GM23248 (cell line): Measurements from ENCODE around the gene MXD1. TPM values are rescaled to one million over a fixed set of nuclear protein-coding genes. Genes with fewer than 3 reads are reported as not detected.

Experiments
- DNase-seq: peaks from one replicate; pipeline ENCODE4 v3.0.0-alpha.2; 2015
- H2AFZ ChIP-seq: fragments of 200-600 bp; sonication (generic); 2 replicates; pipeline ENCODE4 v1.6.1; 2016; ENCODE audit warnings: antibody characterized with exemption
- H3F3A ChIP-seq: fragments of 200-600 bp; sonication (generic); 2 replicates; pipeline ENCODE4 v1.6.1; 2016; ENCODE audit warnings: mild to moderate bottlenecking, antibody characterized with exemption, mixed run types; ENCODE audit not compliant: insufficient read depth
- H3K27ac ChIP-seq: fragments of 200-600 bp; sonication (generic); 2 replicates; pipeline ENCODE4 v1.5.1; 2016; ENCODE audit warnings: mild to moderate bottlenecking
- H3K27me3 ChIP-seq: fragments of 200-600 bp; sonication (generic); replicated peaks from 2 replicates; pipeline ENCODE4 v1.6.1; 2016; ENCODE audit warnings: mild to moderate bottlenecking; ENCODE audit not compliant: insufficient read depth
- H3K36me3 ChIP-seq: fragments of 200-600 bp; sonication (generic); 2 replicates; pipeline ENCODE4 v1.6.1; 2016; ENCODE audit warnings: low read depth, mild to moderate bottlenecking
- H3K4me1 ChIP-seq: fragments of 200-600 bp; sonication (generic); 2 replicates; pipeline ENCODE4 v1.6.1; 2016; ENCODE audit warnings: mild to moderate bottlenecking; ENCODE audit not compliant: insufficient read depth
- H3K4me2 ChIP-seq: fragments of 200-600 bp; sonication (generic); one replicate; pipeline ENCODE4 v1.6.1; 2016; ENCODE audit warnings: mild to moderate bottlenecking; ENCODE audit not compliant: unreplicated experiment
- H3K4me3 ChIP-seq: fragments of 200-600 bp; sonication (generic); 2 replicates; pipeline ENCODE4 v1.5.1; 2016; ENCODE audit warnings: mild to moderate bottlenecking
- H3K79me2 ChIP-seq: fragments of 200-600 bp; sonication (generic); 2 replicates; pipeline ENCODE4 v1.6.1; 2016; ENCODE audit warnings: mild to moderate bottlenecking; ENCODE audit not compliant: insufficient read depth
- H3K9ac ChIP-seq: fragments of 200-600 bp; sonication (generic); 2 replicates; pipeline ENCODE4 v1.6.1; 2016; ENCODE audit warnings: mild to moderate bottlenecking
- H3K9me2 ChIP-seq: fragments of 200-600 bp; sonication (generic); 2 replicates; pipeline ENCODE4 v1.6.1; 2016; ENCODE audit warnings: mixed run types, mild to moderate bottlenecking, moderate library complexity; ENCODE audit not compliant: insufficient read depth
- H3K9me3 ChIP-seq: fragments of 200-600 bp; sonication (generic); one replicate; pipeline ENCODE4 v1.6.1; 2017; ENCODE audit warnings: low read depth
- H4K20me1 ChIP-seq: fragments of 200-600 bp; sonication (generic); 2 replicates; pipeline ENCODE4 v1.6.0; 2016; ENCODE audit not compliant: insufficient read depth
- EZH2 ChIP-seq: fragments of 200-600 bp; sonication (generic); IDR thresholded peaks from 2 replicates; pipeline ENCODE4 v1.6.1; 2018; ENCODE audit warnings: antibody characterized with exemption, mild to moderate bottlenecking; ENCODE audit not compliant: insufficient read depth, poor library complexity, severe bottlenecking
- EZH2phosphoT487 ChIP-seq: fragments of 200-600 bp; sonication (generic); IDR thresholded peaks from 2 replicates; pipeline ENCODE4 v1.6.1; 2018; ENCODE audit warnings: antibody characterized with exemption, moderate library complexity, mild to moderate bottlenecking, low read depth; ENCODE audit not compliant: insufficient read depth
- WGBS, 2 experiments: methylation state at CpG; one replicate each; pipeline ENCODE4 v1.1.6; 2015 to 2017; ENCODE audit warnings: low lambda C conversion rate in 2 of 2, low coverage in 1 of 2; ENCODE audit errors: missing lambda C conversion rate in 2 of 2; 5-methylcytosine and 5-hydroxymethylcytosine counted together
- in situ Hi-C: fragments of 300-500 bp; cut with MboI; formaldehyde crosslinking; loops from 2 replicates; pipeline ENCODE4 v1.15.0; 2020
- polyA plus RNA-seq: library from polyadenylated mRNA; unstranded; fragments of >200 nt; fragmentation: Nextera tagmentation; extraction: Ambion mirVana; gene quantifications from 2 replicates; pipeline ENCODE4 v1.2.1, GENCODE V29; 2016
- small RNA-seq: library from RNA; depleted of rRNA; stranded (forward); fragments of <200 nt; gene quantifications from one replicate; pipeline ENCODE3, GENCODE V24; 2014; ENCODE audit warnings: low read depth, low replicate concordance
- total RNA-seq: library from RNA; depleted of rRNA; stranded (reverse); fragments of >200 nt; shearing (Covaris generic); gene quantifications from 2 replicates; pipeline ENCODE4 v1.2.3, GENCODE V29; 2014; rRNA removed

The MXD1 gene
- total and polyA plus RNA-seq, 2 experiments from 2014 or later, result 4.4 to 7.6 TPM

DNA sequence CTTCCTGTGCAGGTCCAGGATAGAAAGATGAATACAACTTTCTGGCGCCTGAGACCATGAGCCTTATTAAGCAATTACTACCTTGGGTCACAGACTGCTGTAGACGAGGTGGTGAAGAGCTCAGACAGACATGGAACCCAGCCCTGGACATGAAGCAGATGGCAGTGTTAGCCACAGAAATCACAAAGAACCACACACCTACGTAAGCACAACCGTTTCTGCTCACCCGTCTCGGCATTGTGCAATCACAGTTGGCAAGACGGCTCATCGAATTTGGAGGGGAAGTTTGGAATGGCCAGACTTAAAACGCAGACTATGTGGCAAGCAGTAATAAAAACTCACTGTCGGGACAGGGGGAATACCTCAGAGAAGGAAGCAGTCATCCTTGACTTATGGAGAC, 70.8 kb downstream of the MXD1 start:
- no peak for DNase-seq
- Histone ChIP-seq H3K9me3 (no peaks in the 10 kb centered on the region), H3K27me3 (no peaks in the 10 kb centered on the region), H2AFZ (no peak overlapping the region), H3K4me2 (no peak overlapping the region), H3K4me1 (no peaks in the 10 kb centered on the region), H3K79me2 (no peaks in the 10 kb centered on the region), H4K20me1 (no peaks in the 10 kb centered on the region), H3K36me3 (no peaks in the 10 kb centered on the region), H3K4me3 (no peak overlapping the region), H3K9me2 (no peaks in the 10 kb centered on the region), H3K9ac (no peak overlapping the region), H3K27ac (no peak overlapping the region), H3F3A (no peaks in the 10 kb centered on the region)
- TF ChIP-seq EZH2, result no peak
- in situ Hi-C loops, result no loop called here
- WGBS, 2 experiments, result 81 to 84% methylated on average over 10 of the region's 10 CpGs

DNA sequence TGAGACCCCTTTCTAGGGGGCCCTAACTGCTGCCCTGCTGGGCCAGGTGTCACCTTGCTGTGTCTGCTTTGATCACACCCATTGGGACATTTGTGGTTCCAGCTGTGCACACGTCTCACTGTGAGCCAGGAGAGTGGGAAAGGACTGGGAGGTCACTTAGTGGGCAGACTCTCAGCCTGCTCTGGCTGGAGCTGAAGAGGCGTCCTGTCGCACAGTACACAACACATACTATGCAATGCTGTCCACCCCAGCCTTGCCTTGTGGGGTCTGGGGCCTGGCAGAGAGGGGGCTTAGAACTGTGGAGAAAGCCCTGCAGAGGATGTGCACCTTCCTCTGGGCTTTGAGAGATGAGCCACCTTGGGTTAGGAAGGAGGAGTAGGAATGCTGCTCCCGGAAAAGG, 71.8 kb downstream of the MXD1 start:
- no peaks in the 10 kb centered on the region for H3F3A ChIP-seq
- H3K9me2 ChIP-seq, result no peaks in the 10 kb centered on the region
- no peaks in the 10 kb centered on the region for H3K36me3 ChIP-seq
- no peaks in the 10 kb centered on the region for H3K9me3 ChIP-seq
- no peak for DNase-seq
- in situ Hi-C loops, result no loop called here
- no peak overlapping the region for H2AFZ ChIP-seq
- no peaks in the 10 kb centered on the region for H3K27me3 ChIP-seq
- H3K4me1 ChIP-seq, result no peaks in the 10 kb centered on the region
- no peak overlapping the region for H3K4me3 ChIP-seq
- no peaks in the 10 kb centered on the region for H4K20me1 ChIP-seq
- no peak overlapping the region for H3K4me2 ChIP-seq
- H3K9ac ChIP-seq, result no peak overlapping the region
- TF ChIP-seq EZH2phosphoT487 (no peak), EZH2 (no peak)
- H3K79me2 ChIP-seq, result no peaks in the 10 kb centered on the region
- no peak overlapping the region for H3K27ac ChIP-seq
- 80 to 87% methylated on average over 4 of the region's 4 CpGs for WGBS, 2 experiments

DNA sequence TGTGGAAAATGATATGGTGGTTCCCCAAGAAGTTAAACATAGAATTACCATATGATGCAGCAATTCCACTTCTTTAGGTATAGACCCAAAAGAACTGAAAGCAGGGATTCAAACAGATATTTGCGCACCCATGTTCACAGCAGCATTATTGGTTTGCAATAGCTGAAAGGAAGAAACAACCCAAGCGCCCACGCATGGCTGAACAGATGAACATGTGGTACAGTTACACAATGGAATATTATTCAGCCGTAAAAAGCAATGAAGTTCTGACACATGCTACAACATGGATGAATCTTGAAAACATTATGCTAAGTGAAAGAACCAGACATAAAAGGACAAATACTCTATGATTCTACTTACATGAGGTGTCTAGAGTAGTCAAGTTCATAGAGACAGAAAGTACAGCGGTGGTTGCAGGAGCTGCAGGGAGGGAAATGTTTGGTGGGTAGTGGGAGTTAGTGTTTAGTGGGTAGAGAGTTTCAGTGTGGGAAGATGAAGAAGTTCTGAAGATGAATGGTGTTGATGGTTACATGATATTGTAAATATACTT, 73.3 kb downstream of the MXD1 start:
- Histone ChIP-seq H3K27me3 (no peaks in the 10 kb centered on the region), H3K79me2 (no peaks in the 10 kb centered on the region), H3K4me1 (no peaks in the 10 kb centered on the region), H3K9me3 (no peaks in the 10 kb centered on the region), H3K9ac (no peak overlapping the region), H3F3A (no peaks in the 10 kb centered on the region), H3K36me3 (no peaks in the 10 kb centered on the region), H2AFZ (no peak overlapping the region), H3K4me3 (no peak overlapping the region), H4K20me1 (no peaks in the 10 kb centered on the region), H3K9me2 (no peaks in the 10 kb centered on the region), H3K4me2 (no peak overlapping the region), H3K27ac (no peak overlapping the region)
- no peak for DNase-seq
- TF ChIP-seq EZH2 (no peak), EZH2phosphoT487 (no peak)
- in situ Hi-C loops, result no loop called here
- WGBS, 2 experiments, result 82 to 87% methylated on average over 5 of the region's 5 CpGs

DNA sequence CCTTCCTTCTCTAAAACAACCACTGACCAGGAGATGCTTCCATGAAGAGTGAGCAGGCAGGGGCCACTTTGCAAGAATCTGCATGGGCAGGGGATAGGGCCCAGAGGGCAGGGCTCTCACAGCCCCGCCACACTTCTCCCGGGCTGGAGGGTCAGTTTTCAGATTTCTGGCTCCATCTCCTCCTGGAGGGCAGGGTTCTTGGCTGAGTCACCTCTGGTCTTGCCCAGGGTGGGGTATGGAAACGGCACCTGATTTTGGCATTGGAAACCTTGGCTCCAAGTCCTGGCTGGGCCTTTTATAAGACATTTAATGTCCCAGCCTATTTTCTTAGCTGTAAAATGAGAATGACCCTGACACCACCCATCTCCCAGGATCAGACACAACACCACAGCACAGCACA, 74.1 kb downstream of the MXD1 start:
- H3K9me2 ChIP-seq, result no peaks in the 10 kb centered on the region
- WGBS, 2 experiments, result 50 to 52% methylated on average over 3 of the region's 3 CpGs
- H3K4me3 ChIP-seq, result no peak overlapping the region
- H3K36me3 ChIP-seq, result no peaks in the 10 kb centered on the region
- no peaks in the 10 kb centered on the region for H3K27me3 ChIP-seq
- in situ Hi-C loops, result no loop called here
- no peaks in the 10 kb centered on the region for H4K20me1 ChIP-seq
- H3K4me1 ChIP-seq, result no peaks in the 10 kb centered on the region
- no peak for DNase-seq
- TF ChIP-seq EZH2 (no peak), EZH2phosphoT487 (no peak)
- H3K9me3 ChIP-seq, result no peaks in the 10 kb centered on the region
- H2AFZ ChIP-seq, result no peak overlapping the region
- no peaks in the 10 kb centered on the region for H3F3A ChIP-seq
- no peak overlapping the region for H3K9ac ChIP-seq
- no peaks in the 10 kb centered on the region for H3K79me2 ChIP-seq
- no peak overlapping the region for H3K4me2 ChIP-seq
- no peak overlapping the region for H3K27ac ChIP-seq

DNA sequence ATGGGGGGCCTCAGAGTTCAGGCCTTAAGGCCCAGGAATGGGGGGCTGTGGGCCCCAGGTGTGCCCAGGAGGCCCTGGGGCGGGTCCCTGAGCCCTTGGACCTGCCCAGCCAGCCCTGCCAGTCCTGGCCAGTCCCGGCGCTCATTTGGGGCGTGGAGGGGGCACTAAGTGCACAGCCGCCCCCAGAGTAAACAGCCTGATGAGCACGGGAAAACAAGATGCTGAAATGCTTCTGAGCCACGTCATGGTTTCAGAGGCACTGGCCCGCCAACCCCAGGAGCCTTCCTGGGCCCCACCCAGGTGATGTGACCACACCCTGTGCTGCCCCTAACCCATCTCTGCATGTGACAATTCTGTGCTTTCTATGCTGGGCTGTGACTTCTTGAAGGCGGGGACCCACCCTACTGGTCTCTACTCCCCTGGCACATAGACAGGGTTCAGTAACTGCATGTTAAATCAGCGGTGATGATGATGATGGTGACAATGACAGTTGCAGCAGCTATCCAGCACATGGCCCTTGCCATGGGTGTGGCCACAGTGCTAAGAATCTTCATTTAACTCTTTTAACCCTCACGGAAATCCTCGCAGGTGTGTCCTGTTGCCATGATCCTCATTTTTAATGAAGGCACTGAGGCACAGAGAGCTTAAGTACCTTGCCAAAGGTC, 74.7 kb downstream of the MXD1 start:
- Histone ChIP-seq H2AFZ (no peak overlapping the region), H3K9ac (no peak overlapping the region), H3F3A (no peaks in the 10 kb centered on the region), H3K4me2 (no peak overlapping the region), H3K79me2 (no peaks in the 10 kb centered on the region), H3K4me1 (no peaks in the 10 kb centered on the region), H3K4me3 (no peak overlapping the region), H4K20me1 (no peaks in the 10 kb centered on the region), H3K36me3 (no peaks in the 10 kb centered on the region), H3K9me3 (no peaks in the 10 kb centered on the region), H3K27ac (no peak overlapping the region), H3K27me3 (no peaks in the 10 kb centered on the region), H3K9me2 (no peaks in the 10 kb centered on the region)
- in situ Hi-C loops, result no loop called here
- no peak for DNase-seq
- TF ChIP-seq EZH2 (no peak), EZH2phosphoT487 (no peak)
- WGBS, 2 experiments, result 77 to 85% methylated on average over 12 of the region's 12 CpGs

Small RNA genes lying within 50 kb of the gene (small RNA-seq; reads per million reads assigned to genes)
- gene RPL23AP92, result not detected

Other genes starting within 250 kb of the MXD1 start
- gene ANXA4, start 173.0 kb upstream of the MXD1 start, total RNA-seq, result 31.0 and 35.7 TPM in 2 replicates
- gene ANXA4, start 173.0 kb upstream of the MXD1 start, polyA plus RNA-seq, result 113 and 122 TPM in 2 replicates
- 9.6 and 15.7 TPM in 2 replicates for gene GMCL1, start 85.4 kb upstream of the MXD1 start, total RNA-seq
- gene GMCL1, start 85.4 kb upstream of the MXD1 start, polyA plus RNA-seq, result 13.8 and 14.5 TPM in 2 replicates
- 46.8 and 69.3 TPM in 2 replicates for gene SNRNP27, start 21.2 kb upstream of the MXD1 start, total RNA-seq
- 84.4 and 85.9 TPM in 2 replicates for gene SNRNP27, start 21.2 kb upstream of the MXD1 start, polyA plus RNA-seq
- gene ASPRV1, start 46.5 kb downstream of the MXD1 start, total RNA-seq, result under 0.01 and 0.86 TPM in 2 replicates
- 0.19 and 0.24 TPM in 2 replicates for gene ASPRV1, start 46.5 kb downstream of the MXD1 start, polyA plus RNA-seq
- gene PCBP1, start 172.4 kb downstream of the MXD1 start, total RNA-seq, result 23.8 and 29.8 TPM in 2 replicates
- gene PCBP1, start 172.4 kb downstream of the MXD1 start, polyA plus RNA-seq, result 163 and 167 TPM in 2 replicates